ENCODE data around the gene CPNE6.
"Not testable (repeated sequence)": the region's sequence is repeated elsewhere in the genome, so short reads cannot be mapped to it uniquely, and the experiment has no call there.

Gene CPNE6

GRCh38 chr14:24071144-24071697, at the start of gene CPNE6:
TSS of gene CPNE6 (plus strand) at chr14:24071562. CDS start at chr14:24072937, 1,375 bp downstream.
- DNase-seq: no peak

DNA sequence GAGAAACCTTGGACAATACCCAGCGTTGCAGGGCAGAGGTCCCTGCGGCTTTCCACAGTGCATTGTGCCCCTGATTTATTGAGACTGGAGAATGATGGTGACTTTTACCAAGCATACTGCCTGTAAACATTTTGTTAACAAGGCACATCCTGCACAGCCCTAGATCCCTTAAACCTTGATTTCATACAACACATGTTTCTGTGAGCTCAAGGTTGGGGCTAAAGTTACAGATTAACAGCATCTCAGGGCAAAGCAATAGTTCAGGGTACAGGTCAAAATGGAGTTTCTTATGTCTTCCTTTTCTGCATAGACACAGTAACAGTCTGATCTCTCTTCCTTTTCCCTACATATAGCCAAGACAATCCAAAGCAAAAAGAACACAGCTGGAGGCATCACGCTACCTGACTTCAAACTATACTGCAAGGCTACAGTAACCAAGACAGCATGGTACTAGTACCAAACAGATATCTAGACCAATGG, 46.4 kb upstream of the CPNE6 start:
- not testable (repeated sequence) for DNase-seq

DNA sequence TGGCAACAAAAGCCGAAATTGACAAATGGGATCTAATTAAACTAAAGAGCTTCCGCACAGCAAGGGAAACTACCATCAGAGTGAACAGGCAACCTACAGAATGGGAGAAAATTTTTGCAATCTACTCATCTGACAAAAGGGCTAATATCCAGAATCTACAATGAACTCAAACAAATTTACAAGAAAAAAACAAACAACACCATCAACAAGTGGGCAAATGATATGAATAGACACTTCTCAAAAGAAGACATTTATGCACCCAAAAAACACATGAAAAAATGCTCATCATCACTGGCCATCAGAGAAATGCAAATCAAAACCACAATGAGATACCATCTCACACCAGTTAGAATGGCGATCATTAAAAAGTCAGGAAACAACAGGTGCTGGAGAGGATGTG, 41.7 kb upstream of the CPNE6 start:
- not testable (repeated sequence) for DNase-seq

DNA sequence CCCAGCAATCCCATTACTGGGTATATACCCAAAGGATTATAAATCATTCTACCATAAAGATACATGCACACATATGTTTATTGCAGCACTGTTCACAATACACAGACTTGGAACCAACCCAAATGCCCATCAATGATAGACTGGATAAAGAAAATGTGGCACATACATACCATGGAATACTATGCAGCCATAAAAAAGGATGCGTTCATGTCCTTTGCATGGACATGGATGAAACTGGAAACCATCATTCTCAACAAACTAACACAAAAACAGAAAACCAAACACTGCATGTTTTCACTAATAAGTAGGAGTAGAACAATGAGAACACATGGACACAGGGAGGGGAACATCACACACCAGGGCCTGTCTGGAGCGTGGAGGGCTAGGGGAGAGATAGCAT, 40.0 kb upstream of the CPNE6 start:
- DNase-seq: not testable (repeated sequence)

- DNase-seq: peak in 1 of 2 donors; percentile 29
Measured at GRCh38 chr14:24032727-24033418, 38.5 kb upstream of the CPNE6 start.

DNA sequence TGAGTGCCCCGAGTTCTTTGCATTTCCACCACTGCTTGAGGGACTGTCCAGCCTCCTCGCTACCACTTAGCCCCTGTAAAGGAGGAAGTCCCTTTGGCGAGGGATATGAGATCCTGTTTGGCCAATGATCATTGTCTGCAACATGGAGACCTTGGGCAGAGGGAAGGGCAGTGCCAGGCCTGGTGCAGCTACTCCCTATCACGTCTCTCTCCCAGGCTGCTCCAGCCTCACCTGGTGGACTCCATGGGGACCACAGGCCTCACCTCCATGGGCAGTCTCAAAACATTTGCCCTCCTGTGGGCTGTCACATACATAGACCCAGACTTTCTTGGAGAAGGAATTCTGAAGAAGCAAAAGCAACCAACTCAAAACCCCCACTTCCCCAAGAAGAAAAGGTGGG, 35.6 kb upstream of the CPNE6 start:
- DNase-seq: not testable (repeated sequence)

- DNase-seq: peak; percentile 71 to 74
Measured at GRCh38 chr14:24036169-24036962, 35.0 kb upstream of the CPNE6 start.

- DNase-seq: not testable (repeated sequence)
Measured at GRCh38 chr14:24036963-24037657, 34.3 kb upstream of the CPNE6 start.

DNA sequence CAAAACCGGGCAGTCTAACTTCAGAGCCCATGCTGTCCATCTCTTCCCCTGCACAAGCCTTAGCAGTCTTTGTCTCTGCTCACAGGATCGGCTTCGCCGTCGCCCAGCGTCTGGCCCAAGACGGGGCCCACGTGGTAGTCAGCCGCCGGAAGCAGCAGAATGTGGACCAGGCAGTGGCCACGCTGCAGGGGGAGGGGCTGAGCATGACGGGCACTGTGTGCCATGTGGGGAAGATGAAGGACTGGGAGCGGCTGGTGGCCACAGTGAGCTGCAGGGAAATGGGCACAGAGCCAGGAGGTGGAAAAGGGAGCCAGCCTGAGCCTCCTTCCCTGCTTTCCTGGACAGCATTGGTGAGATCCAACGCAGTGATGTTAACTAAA, 33.7 kb upstream of the CPNE6 start:
- no peak for DNase-seq

DNA sequence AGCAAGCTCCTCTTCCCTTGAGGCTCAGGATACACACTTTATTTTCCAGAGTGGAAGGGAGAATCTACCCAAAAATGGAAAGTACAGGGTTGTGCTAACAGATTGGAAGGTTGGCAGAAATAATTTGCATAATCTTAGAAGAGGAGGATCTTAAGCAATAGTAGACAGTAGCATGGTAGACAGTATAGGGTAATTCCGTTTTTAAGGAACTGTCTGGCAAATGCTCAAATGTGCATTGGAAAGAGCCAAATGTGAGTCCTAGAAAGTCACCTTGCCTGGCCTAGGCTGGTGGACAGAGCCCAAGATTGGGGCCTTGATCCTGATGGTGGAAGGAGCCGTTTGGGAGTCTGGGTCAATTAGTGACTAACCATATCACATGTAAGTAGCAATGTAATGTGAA, 32.7 kb upstream of the CPNE6 start:
- DNase-seq: no peak

- DNase-seq: no peak
Measured at GRCh38 chr14:24040692-24041091, 30.7 kb upstream of the CPNE6 start.

DNA sequence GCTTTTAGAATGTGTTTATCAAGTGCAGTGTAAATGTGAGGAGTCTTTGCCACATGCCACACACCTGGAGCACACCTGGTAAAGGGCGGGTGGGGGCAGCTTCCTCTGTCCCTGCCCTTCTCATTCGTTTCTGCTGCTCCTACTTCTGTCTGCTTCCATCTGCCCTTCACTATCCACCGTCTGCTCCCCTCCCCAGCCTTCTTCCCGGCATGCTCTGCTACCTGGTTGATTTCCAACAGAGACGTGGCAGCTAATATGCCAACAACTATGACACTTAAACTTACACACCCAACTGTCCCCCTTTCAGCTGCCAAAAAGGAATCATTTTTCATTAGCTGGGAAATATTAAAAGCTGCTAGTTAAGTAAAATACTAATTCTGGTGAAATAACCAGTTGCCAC, 28.6 kb upstream of the CPNE6 start:
- DNase-seq: no peak

DNA sequence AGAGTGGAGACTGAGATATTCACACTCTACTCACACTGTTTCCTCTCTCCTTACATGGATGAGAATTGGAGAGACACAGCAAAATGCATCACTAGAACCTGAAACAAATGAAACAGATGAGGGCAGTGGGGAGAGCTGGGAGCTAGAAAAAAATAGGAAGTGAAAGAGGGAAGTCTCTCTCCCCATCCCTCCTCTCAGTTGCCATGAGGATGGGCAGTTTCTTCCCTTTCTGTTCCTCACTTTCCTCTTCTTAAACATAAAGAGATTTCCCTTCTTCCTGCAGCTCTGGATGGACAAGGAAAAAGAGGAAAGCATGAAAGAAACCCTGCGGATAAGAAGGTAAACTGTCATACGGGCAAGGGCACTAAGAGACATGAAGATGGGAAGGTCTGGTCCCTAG, 22.4 kb upstream of the CPNE6 start:
- peak in 1 of 2 donors; percentile 36 for DNase-seq

GRCh38 chr14:24050753-24051152, 20.6 kb upstream of the CPNE6 start:
- not testable (repeated sequence) for DNase-seq

GRCh38 chr14:24051176-24051788, 20.1 kb upstream of the CPNE6 start:
- DNase-seq: no peak

- DNase-seq: no peak
Measured at GRCh38 chr14:24051789-24052655, 19.3 kb upstream of the CPNE6 start, which contains the start of gene CARMIL3. TSS of gene CARMIL3 (plus strand) at chr14:24052009. CDS start at chr14:24052154, 145 bp downstream.

DNA sequence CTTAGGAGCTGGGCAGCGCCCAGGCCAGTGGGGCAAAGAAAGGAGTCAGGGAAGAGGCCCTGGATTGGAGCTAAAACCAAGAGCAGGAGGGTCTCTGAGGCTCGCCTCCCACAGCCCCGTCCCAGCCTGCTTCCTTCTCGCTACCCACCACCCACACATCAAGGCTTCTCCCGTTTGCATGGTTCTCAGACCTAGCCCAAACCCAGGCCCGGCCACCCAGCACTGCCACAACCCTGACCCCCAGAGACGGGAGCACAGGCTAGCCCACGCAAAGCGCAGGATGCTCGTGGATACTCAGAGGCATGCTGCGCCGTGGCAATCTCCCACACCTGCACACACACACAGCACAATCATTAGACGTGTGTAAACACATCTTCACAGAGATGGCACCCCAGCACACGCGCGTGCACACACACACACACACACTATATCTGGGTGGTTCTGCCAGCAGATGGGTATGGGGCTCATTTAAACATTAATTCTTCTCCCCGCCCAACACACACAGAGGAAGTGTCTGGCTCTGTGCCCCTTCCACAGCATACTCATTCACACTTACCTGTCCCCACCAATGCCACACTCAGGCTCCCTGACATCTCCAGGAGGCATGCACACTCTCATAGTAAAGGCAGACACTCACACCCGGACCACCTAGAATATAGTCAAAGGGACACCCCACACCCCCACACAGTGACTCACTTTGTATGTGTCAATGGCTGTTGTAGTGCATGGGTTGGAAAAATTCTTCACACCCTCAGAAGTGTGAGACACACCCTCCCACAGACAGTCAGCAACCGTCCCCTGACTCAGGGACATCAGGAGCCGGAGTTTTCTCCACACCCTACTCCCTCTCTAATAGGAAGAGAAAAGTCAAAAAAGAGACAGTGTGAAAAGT, 18.5 kb upstream of the CPNE6 start:
- DNase-seq: no peak

GRCh38 chr14:24053548-24054323, 17.6 kb upstream of the CPNE6 start:
- no peak for DNase-seq

- no peak for DNase-seq
Measured at GRCh38 chr14:24054324-24054641, 17.1 kb upstream of the CPNE6 start.

DNA sequence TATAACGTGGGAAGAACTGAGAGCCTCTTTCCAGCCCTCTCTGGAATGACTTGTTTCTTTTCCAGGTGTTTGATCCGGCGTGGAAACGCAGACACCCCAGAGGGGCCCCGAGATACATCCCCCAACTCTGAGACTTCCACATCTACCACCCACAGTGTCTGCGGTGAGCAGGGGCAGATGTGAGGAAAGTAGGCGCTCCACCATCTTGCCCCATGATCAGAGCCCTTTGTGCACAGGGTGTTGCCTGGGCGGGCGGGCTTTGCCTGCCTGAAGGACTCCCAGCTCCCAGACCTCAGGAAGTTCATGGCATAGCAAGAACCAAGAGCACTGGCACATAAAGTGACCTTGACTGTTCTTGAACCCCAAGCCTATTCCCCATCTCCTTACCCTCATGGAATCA, 16.7 kb upstream of the CPNE6 start:
- no peak for DNase-seq
